NAMALWA (cell line): ENCODE results near the gene RAD17.
A peak's percentile ranks its signal among the peaks of the same experiment; 100 is the strongest.
"Not testable (repeated sequence)": the region's sequence is repeated elsewhere in the genome, so short reads cannot be mapped to it uniquely, and the experiment has no call there.

Experiments used
- DNase-seq: peaks from one replicate; pipeline ENCODE4 v3.0.0-alpha.2; 2015; ENCODE audit warnings: low spot score

RAD17 gene, protein sequence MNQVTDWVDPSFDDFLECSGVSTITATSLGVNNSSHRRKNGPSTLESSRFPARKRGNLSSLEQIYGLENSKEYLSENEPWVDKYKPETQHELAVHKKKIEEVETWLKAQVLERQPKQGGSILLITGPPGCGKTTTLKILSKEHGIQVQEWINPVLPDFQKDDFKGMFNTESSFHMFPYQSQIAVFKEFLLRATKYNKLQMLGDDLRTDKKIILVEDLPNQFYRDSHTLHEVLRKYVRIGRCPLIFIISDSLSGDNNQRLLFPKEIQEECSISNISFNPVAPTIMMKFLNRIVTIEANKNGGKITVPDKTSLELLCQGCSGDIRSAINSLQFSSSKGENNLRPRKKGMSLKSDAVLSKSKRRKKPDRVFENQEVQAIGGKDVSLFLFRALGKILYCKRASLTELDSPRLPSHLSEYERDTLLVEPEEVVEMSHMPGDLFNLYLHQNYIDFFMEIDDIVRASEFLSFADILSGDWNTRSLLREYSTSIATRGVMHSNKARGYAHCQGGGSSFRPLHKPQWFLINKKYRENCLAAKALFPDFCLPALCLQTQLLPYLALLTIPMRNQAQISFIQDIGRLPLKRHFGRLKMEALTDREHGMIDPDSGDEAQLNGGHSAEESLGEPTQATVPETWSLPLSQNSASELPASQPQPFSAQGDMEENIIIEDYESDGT

GRCh38 chr5:69369340-69370121, at the start of gene RAD17, which contains the start of the genes AK6 and TAF9:
RAD17 (plus strand) TSS chr5:69369818; CDS start chr5:69372209, 2,391 bp downstream.
AK6 (minus strand) TSS chr5:69369520; CDS start chr5:69369490, 30 bp downstream.
TAF9 (minus strand) TSS chr5:69369520; CDS start chr5:69365737, 3,783 bp downstream.
- peak; percentile 94 for DNase-seq

DNA sequence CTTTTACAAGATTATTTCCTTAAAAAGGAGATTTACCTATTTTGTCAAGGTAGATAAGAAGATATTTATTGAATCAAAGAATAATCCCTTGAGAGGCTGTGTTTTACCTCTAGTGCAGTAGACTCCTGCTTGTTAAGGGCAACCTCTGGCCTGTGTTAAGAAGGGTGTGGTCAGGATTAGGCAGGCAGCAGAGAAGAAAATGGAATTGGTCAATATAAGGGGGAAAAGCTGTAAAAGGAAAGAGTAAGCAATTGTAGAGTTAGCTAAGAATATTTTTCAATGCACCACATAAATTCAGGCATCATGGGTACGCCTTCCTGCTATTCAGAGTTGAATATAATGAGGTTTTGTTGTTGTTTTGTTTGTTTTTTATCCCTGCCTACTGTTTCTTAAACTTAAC, 43.3 kb upstream of the RAD17 start:
- DNase-seq = no peak

GRCh38 chr5:69329905-69330489, 39.6 kb upstream of the RAD17 start:
- DNase-seq = no peak

DNA sequence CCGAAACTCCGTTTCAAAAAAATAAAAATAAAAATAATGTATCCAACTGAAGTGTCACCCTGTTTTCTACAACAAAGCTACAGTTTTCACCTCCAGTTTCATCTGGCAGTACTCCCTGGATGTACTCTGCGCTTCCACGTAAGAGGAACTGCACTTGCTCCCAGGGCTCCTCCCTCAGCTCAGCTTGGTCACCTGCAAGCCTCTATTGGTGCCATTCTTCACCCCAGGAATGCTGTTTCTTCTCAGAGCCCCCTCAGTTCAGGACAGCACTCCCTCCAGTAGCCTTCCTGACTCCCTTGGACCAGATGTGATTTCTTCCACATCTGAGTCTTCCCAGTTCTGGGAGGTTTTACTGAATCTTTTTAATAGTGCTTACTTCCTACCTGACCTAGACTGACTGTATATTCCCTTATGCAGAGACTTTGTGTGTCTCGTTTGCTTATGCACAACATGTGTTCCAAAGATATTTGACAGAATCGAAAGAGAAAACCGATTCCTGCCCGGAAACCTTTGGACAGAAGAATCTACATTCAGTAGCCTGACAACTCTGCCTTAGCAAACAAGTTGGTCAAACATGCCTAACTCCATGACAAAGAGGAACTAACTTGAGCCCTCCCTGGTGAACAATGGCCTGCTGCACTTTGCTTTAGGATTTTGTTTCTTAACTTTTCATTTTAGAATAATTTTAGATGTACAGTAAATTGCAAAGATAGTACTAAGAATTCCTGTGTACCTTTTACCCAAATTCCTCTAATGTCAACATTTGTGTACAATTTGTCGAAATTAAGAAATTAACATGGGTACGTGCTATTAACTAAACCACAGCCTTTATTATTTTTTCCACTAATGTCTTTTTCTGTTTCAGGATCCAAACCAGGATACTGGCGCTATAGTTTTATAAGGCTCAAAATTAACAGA, 37.8 kb upstream of the RAD17 start:
- peak; percentile 35 for DNase-seq

GRCh38 chr5:69333668-69334315, 35.8 kb upstream of the RAD17 start:
- DNase-seq = not testable (repeated sequence)

GRCh38 chr5:69334793-69335268, 34.8 kb upstream of the RAD17 start:
- DNase-seq = peak; percentile 80

DNA sequence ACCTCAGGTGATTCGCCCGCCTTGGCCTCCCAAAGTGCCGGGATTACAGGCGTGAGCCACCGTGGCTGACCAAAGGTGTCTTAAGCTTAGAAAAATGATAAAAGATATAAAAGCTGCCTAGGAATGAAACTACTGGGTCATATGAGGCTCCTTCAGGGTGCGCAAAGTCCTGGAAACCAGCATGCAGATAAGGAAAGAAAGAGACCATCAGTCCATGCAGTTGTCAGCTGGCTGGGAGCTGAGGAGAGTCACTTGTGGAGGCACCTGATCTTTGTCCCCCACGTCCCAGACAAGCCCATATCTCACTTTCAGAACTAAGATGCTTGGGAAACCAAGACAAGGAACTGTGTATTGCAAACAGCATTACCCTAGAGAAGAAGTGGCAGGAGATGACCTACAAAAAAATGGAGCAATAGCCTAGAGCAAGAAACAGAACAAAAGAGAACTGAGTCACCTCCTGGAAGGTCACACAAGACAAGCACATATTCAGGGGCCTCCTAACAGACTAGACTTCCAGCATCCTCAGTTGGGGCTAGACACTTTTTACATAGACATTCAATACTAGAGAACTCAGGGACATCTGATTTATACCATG, 34.2 kb upstream of the RAD17 start:
- DNase-seq = no peak

- DNase-seq = no peak
Measured at GRCh38 chr5:69341520-69342161, 28.0 kb upstream of the RAD17 start.

GRCh38 chr5:69343083-69343482, 26.5 kb upstream of the RAD17 start:
- DNase-seq = no peak

DNA sequence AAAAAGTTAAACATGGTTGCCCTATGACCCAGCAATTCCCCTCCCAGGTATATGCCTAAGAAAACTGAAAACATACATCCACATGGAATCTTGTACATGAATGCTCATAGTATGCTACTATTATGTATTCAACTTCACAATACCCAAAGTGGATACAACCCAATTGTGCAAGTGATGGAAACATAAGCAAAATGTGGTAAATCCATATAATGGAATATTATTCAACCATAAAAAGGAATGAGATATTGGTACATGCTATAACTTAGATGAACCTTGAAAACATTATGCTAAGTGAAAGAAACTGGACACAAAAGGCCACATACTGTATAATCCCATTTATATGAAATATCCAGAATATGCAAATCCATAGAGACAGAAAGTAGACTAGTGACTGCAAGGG, 19.0 kb upstream of the RAD17 start:
- DNase-seq = no peak

DNA sequence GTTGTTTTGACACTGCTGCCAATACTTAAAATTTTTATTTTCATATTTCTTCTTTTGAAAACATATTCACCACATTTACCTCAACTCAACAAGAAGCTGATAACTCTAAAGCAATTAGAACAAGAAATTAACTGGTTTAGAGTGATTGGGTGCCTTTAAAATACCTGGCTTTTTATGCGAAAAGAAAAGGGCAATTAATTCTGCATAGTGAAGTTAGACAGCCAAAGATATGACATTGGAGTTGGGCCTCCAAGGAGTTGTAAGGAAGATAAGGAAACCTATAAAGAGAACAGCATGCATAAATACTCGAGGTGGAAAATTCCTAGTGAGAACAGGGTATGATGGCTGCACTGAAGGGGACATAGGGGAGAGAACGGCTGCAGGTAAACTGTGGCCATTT, 9.9 kb upstream of the RAD17 start:
- no peak for DNase-seq

DNA sequence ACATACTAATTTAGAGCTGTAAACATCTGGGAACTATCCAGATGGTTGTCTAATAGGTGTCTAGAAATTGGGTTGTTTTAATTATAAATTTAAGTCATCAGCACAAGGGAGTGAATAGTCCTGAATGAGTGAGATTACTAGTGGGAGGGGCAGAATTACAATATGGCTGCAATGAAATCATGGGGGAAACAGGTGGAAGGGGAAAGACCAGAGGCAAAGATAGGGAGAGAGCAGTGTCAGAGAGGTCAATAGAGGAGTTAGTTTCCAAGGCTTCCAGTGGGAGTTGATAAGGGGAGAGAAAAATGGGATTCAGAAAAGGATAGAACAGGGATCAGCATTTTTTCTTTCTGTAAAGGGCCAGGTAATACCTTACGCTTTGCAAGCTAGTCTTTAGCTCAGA, 9.2 kb upstream of the RAD17 start:
- DNase-seq = no peak

GRCh38 chr5:69364414-69364813, 5.2 kb upstream of the RAD17 start:
- DNase-seq = peak; percentile 79

DNA sequence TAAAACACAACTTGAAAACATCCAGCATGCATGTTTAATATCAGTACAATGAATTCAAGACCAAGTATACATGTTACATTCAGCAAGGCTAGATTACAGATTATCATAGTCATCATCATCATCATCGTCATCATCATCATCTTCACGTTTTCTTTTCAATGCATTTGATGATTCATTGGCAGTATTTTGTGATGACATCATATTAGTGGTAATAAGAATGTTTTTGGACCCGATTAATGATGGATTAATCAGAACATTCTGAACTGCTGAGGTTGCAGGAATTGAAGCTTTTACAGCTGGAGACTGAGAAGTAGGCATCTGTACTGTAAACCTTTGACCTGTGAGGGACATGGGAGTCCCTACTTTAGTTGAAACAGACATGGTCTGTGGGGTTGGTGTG, 4.8 kb upstream of the RAD17 start:
- DNase-seq = no peak

DNA sequence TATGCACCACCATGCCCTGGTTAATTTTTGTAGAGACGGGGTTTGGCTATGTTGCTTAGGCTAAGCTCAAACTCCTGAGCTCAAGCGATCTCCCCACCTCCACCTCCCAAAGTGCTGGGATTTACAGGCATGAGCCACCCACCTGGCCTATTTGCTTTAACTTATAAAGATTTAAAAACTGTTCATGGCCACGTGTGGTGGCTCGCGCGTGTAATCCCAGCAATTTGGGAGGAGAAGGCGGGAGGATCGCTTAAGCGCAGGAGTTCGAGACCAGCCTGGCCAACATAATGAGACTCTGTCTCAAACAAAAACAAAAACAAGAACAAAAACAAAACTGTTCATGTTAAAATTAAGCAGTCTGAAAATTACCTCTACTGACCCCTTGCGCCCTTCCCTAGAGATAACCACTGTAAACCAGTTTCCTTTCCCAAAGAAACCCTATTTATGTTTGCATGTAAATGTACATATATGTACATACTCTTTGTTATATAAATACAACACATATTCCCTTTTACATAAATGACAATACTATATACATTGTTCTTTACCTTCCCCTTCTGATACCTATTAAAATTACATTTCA, 1.8 kb upstream of the RAD17 start:
- peak; percentile 40 for DNase-seq

- DNase-seq = peak; percentile 70
Measured at GRCh38 chr5:69368458-69369339, 919 bp upstream of the RAD17 start.

- DNase-seq = not testable (repeated sequence)
Measured at GRCh38 chr5:69370335-69370734, 717 bp downstream of the RAD17 start.

DNA sequence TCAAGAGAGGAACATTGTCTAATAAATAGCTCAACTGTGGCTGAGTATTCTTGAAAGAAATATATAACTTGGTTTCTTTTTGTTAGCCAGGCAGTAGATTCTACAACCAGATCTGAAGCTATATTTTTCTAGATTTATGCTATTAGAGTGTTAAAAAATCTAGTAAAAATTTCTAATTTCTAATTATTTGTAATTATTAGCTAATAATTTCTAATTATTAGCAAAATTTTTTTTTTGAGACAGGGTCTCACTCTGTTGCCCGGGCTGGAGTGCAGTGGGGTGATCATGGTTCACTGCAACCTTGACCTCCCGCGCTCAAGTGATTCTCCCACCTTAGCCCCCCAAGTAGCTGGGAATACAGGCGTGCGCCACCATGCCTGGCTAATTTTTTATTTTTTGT, 2.8 kb downstream of the RAD17 start:
- no peak for DNase-seq
